ENCODE measurements around the gene ALKAL2. TPM values are rescaled to one million over a fixed set of nuclear protein-coding genes. Genes with fewer than 3 reads are reported as not detected.
A peak's percentile ranks its signal among the peaks of the same experiment; 100 is the strongest.

Gene ALKAL2
- total and polyA plus RNA-seq, 9 donors, result 1.1 to 3.1 (median 1.7) TPM

- peaks cover 17% of the 10 kb centered on the region for H3K36me3 ChIP-seq (ENCODE audit: control insufficient read depth, insufficient read depth, low read length)
- H3K9me3 ChIP-seq (replicated peaks; ENCODE audit: control insufficient read depth, low read depth, low read length), result no peaks in the 10 kb centered on the region
- no peak for DNase-seq
- H3K27me3 ChIP-seq (ENCODE audit: control insufficient read depth, insufficient read depth, low read length), result no peaks in the 10 kb centered on the region
- no peak overlapping the region for H3K27ac ChIP-seq (ENCODE audit: low read length)
- no peak overlapping the region for H3K4me3 ChIP-seq (ENCODE audit: low read length)
- no peaks in the 10 kb centered on the region for H3K4me1 ChIP-seq (ENCODE audit: control insufficient read depth, insufficient read depth, low read length)
- WGBS (ENCODE audit: insufficient coverage), result 28% methylated on average over 6 of the region's 6 CpGs
These were observed 35.8 kb downstream of the ALKAL2 start for GRCh38 chr2:252001-252602.

- no peak overlapping the region for H3K27ac ChIP-seq (ENCODE audit: low read length)
- DNase-seq, result no peak
- H3K4me1 ChIP-seq (ENCODE audit: control insufficient read depth, insufficient read depth, low read length), result no peaks in the 10 kb centered on the region
- no peaks in the 10 kb centered on the region for H3K27me3 ChIP-seq (ENCODE audit: control insufficient read depth, insufficient read depth, low read length)
- H3K4me3 ChIP-seq (ENCODE audit: low read length), result no peak overlapping the region
- WGBS (ENCODE audit: insufficient coverage), result 93% methylated on average over 5 of the region's 15 CpGs
- no peaks in the 10 kb centered on the region for H3K9me3 ChIP-seq (replicated peaks; ENCODE audit: control insufficient read depth, low read depth, low read length)
- H3K36me3 ChIP-seq (ENCODE audit: control insufficient read depth, insufficient read depth, low read length), result peaks cover 28% of the 10 kb centered on the region
These were observed 38.3 kb downstream of the ALKAL2 start for GRCh38 chr2:249538-250042.

- Histone ChIP-seq H3K27ac (ENCODE audit: low read length) (no peak overlapping the region), H3K4me1 (ENCODE audit: control insufficient read depth, insufficient read depth, low read length) (no peaks in the 10 kb centered on the region), H3K36me3 (ENCODE audit: control insufficient read depth, insufficient read depth, low read length) (peaks cover 33% of the 10 kb centered on the region), H3K9me3 (replicated peaks; ENCODE audit: control insufficient read depth, low read depth, low read length) (no peaks in the 10 kb centered on the region), H3K27me3 (ENCODE audit: control insufficient read depth, insufficient read depth, low read length) (no peaks in the 10 kb centered on the region), H3K4me3 (ENCODE audit: low read length) (no peak overlapping the region)
- no CpG with 5 or more reads among the region's 2 CpGs for WGBS (ENCODE audit: insufficient coverage)
- no peak for DNase-seq
These were observed 39.2 kb downstream of the ALKAL2 start for GRCh38 chr2:248724-249123.

GRCh38 chr2:246489-247144, 41.3 kb downstream of the ALKAL2 start:
- Histone ChIP-seq H3K27ac (ENCODE audit: low read length) (no peak overlapping the region), H3K4me3 (ENCODE audit: low read length) (no peak overlapping the region), H3K27me3 (ENCODE audit: control insufficient read depth, insufficient read depth, low read length) (no peaks in the 10 kb centered on the region), H3K36me3 (ENCODE audit: control insufficient read depth, insufficient read depth, low read length) (peaks cover 35% of the 10 kb centered on the region), H3K4me1 (ENCODE audit: control insufficient read depth, insufficient read depth, low read length) (no peaks in the 10 kb centered on the region), H3K9me3 (replicated peaks; ENCODE audit: control insufficient read depth, low read depth, low read length) (peaks cover 2% of the 10 kb centered on the region)
- WGBS (ENCODE audit: insufficient coverage), result 0% methylated on average over 1 of the region's 6 CpGs
- peak; percentile 40 for DNase-seq

- Histone ChIP-seq H3K36me3 (ENCODE audit: control insufficient read depth, insufficient read depth, low read length) (peaks cover 38% of the 10 kb centered on the region), H3K9me3 (replicated peaks; ENCODE audit: control insufficient read depth, low read depth, low read length) (peaks cover 2% of the 10 kb centered on the region), H3K4me3 (ENCODE audit: low read length) (no peak overlapping the region), H3K4me1 (ENCODE audit: control insufficient read depth, insufficient read depth, low read length) (no peaks in the 10 kb centered on the region), H3K27ac (ENCODE audit: low read length) (no peak overlapping the region), H3K27me3 (ENCODE audit: control insufficient read depth, insufficient read depth, low read length) (no peaks in the 10 kb centered on the region)
- DNase-seq, result no peak
- 100% methylated on average over 2 of the region's 7 CpGs for WGBS (ENCODE audit: insufficient coverage)
These were observed 43.3 kb downstream of the ALKAL2 start for GRCh38 chr2:244547-244946.

GRCh38 chr2:238869-239268, 49.0 kb downstream of the ALKAL2 start:
- Histone ChIP-seq H3K27me3 (ENCODE audit: control insufficient read depth, insufficient read depth, low read length) (no peaks in the 10 kb centered on the region), H3K4me1 (ENCODE audit: control insufficient read depth, insufficient read depth, low read length) (peaks cover 5% of the 10 kb centered on the region), H3K9me3 (replicated peaks; ENCODE audit: control insufficient read depth, low read depth, low read length) (peaks cover 2% of the 10 kb centered on the region), H3K27ac (ENCODE audit: low read length) (no peak overlapping the region), H3K4me3 (ENCODE audit: low read length) (no peak overlapping the region), H3K36me3 (ENCODE audit: control insufficient read depth, insufficient read depth, low read length) (peaks cover 15% of the 10 kb centered on the region)
- 75% methylated on average over 3 of the region's 5 CpGs for WGBS (ENCODE audit: insufficient coverage)
- DNase-seq, result no peak

- WGBS (ENCODE audit: insufficient coverage), result 33% methylated on average over 1 of the region's 3 CpGs
- H3K27me3 ChIP-seq (ENCODE audit: control insufficient read depth, insufficient read depth, low read length), result no peaks in the 10 kb centered on the region
- peaks cover 11% of the 10 kb centered on the region for H3K36me3 ChIP-seq (ENCODE audit: control insufficient read depth, insufficient read depth, low read length)
- DNase-seq, result peak; percentile 84
- H3K9me3 ChIP-seq (replicated peaks; ENCODE audit: control insufficient read depth, low read depth, low read length), result peaks cover 2% of the 10 kb centered on the region
- H3K4me1 ChIP-seq (ENCODE audit: control insufficient read depth, insufficient read depth, low read length), result peaks cover 5% of the 10 kb centered on the region
- no peak overlapping the region for H3K4me3 ChIP-seq (ENCODE audit: low read length)
- no peak overlapping the region for H3K27ac ChIP-seq (ENCODE audit: low read length)
These were observed 49.5 kb downstream of the ALKAL2 start for GRCh38 chr2:238431-238830.

GRCh38 chr2:237878-238277, 50.0 kb downstream of the ALKAL2 start:
- Histone ChIP-seq H3K4me3 (ENCODE audit: low read length) (no peak overlapping the region), H3K4me1 (ENCODE audit: control insufficient read depth, insufficient read depth, low read length) (peaks cover 5% of the 10 kb centered on the region), H3K27ac (ENCODE audit: low read length) (no peak overlapping the region), H3K27me3 (ENCODE audit: control insufficient read depth, insufficient read depth, low read length) (no peaks in the 10 kb centered on the region), H3K36me3 (ENCODE audit: control insufficient read depth, insufficient read depth, low read length) (peaks cover 9% of the 10 kb centered on the region), H3K9me3 (replicated peaks; ENCODE audit: control insufficient read depth, low read depth, low read length) (no peaks in the 10 kb centered on the region)
- DNase-seq, result no peak
- WGBS (ENCODE audit: insufficient coverage), result 40% methylated on average over 2 of the region's 6 CpGs

- DNase-seq, result no peak
- 98% methylated on average over 4 of the region's 6 CpGs for WGBS (ENCODE audit: insufficient coverage)
- H3K9me3 ChIP-seq (replicated peaks; ENCODE audit: control insufficient read depth, low read depth, low read length), result no peaks in the 10 kb centered on the region
- no peaks in the 10 kb centered on the region for H3K27me3 ChIP-seq (ENCODE audit: control insufficient read depth, insufficient read depth, low read length)
- H3K4me3 ChIP-seq (ENCODE audit: low read length), result no peak overlapping the region
- H3K27ac ChIP-seq (ENCODE audit: low read length), result no peak overlapping the region
- peaks cover 9% of the 10 kb centered on the region for H3K36me3 ChIP-seq (ENCODE audit: control insufficient read depth, insufficient read depth, low read length)
- H3K4me1 ChIP-seq (ENCODE audit: control insufficient read depth, insufficient read depth, low read length), result peaks cover 5% of the 10 kb centered on the region
These were observed 50.8 kb downstream of the ALKAL2 start for GRCh38 chr2:236993-237539.

- no peak for DNase-seq
- 89% methylated on average over 1 of the region's 4 CpGs for WGBS (ENCODE audit: insufficient coverage)
- peaks cover 12% of the 10 kb centered on the region for H3K36me3 ChIP-seq (ENCODE audit: control insufficient read depth, insufficient read depth, low read length)
- H3K9me3 ChIP-seq (replicated peaks; ENCODE audit: control insufficient read depth, low read depth, low read length), result no peaks in the 10 kb centered on the region
- peaks cover 5% of the 10 kb centered on the region for H3K4me1 ChIP-seq (ENCODE audit: control insufficient read depth, insufficient read depth, low read length)
- H3K27ac ChIP-seq (ENCODE audit: low read length), result no peak overlapping the region
- H3K4me3 ChIP-seq (ENCODE audit: low read length), result no peak overlapping the region
- no peaks in the 10 kb centered on the region for H3K27me3 ChIP-seq (ENCODE audit: control insufficient read depth, insufficient read depth, low read length)
These were observed 53.5 kb downstream of the ALKAL2 start for GRCh38 chr2:234421-234820.
